Neural progenitor cell (in vitro differentiated cells): ENCODE results near the gene NPR2.

Experiments
- EZH2 ChIP-seq: fragments of 200-600 bp; sonication (generic); IDR thresholded peaks from 2 replicates; pipeline ENCODE4 v1.6.1; 2017; ENCODE audit warnings: antibody characterized with exemption, mild to moderate bottlenecking, moderate library complexity
- TF ChIP-seq, protein P1 (sequence below): fragments of 200-600 bp; sonication (generic); IDR thresholded peaks from 2 replicates; pipeline ENCODE4 v1.5.1; 2017; ENCODE audit warnings: antibody characterized with exemption, mild to moderate bottlenecking

DNA sequence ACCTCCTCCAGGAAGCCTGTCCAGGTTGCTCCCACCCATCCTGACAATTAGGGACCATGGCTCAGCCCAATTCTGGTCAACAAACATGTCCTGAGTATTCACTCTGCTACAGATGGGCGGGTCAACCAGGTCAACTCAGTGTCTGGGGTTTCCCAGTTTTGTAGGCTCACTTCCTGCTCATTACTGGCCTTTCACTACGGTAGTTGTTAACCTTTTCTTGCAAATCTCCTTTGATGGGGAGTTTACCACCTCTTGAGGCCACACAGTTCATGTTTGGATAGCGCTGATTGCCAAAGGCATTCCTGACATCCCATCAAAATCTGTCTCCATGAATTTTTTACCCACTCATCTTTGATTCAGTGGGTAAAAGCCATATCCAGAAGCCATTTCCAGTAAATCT is 51.4 kb downstream of the NPR2 start:
- TF ChIP-seq EZH2 = no peak
- TF ChIP-seq, protein P1, sequence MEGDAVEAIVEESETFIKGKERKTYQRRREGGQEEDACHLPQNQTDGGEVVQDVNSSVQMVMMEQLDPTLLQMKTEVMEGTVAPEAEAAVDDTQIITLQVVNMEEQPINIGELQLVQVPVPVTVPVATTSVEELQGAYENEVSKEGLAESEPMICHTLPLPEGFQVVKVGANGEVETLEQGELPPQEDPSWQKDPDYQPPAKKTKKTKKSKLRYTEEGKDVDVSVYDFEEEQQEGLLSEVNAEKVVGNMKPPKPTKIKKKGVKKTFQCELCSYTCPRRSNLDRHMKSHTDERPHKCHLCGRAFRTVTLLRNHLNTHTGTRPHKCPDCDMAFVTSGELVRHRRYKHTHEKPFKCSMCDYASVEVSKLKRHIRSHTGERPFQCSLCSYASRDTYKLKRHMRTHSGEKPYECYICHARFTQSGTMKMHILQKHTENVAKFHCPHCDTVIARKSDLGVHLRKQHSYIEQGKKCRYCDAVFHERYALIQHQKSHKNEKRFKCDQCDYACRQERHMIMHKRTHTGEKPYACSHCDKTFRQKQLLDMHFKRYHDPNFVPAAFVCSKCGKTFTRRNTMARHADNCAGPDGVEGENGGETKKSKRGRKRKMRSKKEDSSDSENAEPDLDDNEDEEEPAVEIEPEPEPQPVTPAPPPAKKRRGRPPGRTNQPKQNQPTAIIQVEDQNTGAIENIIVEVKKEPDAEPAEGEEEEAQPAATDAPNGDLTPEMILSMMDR = no peak
